Islet of Langerhans (tissue), 1 donor: ENCODE results near the gene CTDP1.
"Not testable (repeated sequence)": the region's sequence is repeated elsewhere in the genome, so short reads cannot be mapped to it uniquely, and the experiment has no call there.

Source experiments
- FAIRE-seq: peaks from one replicate; lab custom pipeline; 2011; peaks lifted over from hg19 to GRCh38; lab: Jason Lieb, UNC

The CTDP1 gene

GRCh38 chr18:79698668-79699335, 19.2 kb downstream of the CTDP1 start:
- FAIRE-seq, result no peak

GRCh38 chr18:79699653-79700052, 20.1 kb downstream of the CTDP1 start:
- FAIRE-seq, result no peak

GRCh38 chr18:79702906-79703305, 23.3 kb downstream of the CTDP1 start:
- no peak for FAIRE-seq

- FAIRE-seq, result no peak
Measured at GRCh38 chr18:79704631-79705030, 25.0 kb downstream of the CTDP1 start.

- no peak for FAIRE-seq
Measured at GRCh38 chr18:79705272-79705671, 25.7 kb downstream of the CTDP1 start.

GRCh38 chr18:79706006-79706405, 26.4 kb downstream of the CTDP1 start:
- no peak for FAIRE-seq

- FAIRE-seq, result no peak
Measured at GRCh38 chr18:79706658-79707057, 27.1 kb downstream of the CTDP1 start.

- FAIRE-seq, result no peak
Measured at GRCh38 chr18:79707239-79707638, 27.6 kb downstream of the CTDP1 start.

- no peak for FAIRE-seq
Measured at GRCh38 chr18:79707671-79708070, 28.1 kb downstream of the CTDP1 start.

GRCh38 chr18:79708412-79708811, 28.8 kb downstream of the CTDP1 start:
- FAIRE-seq, result no peak

GRCh38 chr18:79712206-79712857, 32.7 kb downstream of the CTDP1 start:
- no peak for FAIRE-seq

- FAIRE-seq, result no peak
Measured at GRCh38 chr18:79713341-79713740, 33.7 kb downstream of the CTDP1 start.

- FAIRE-seq, result no peak
Measured at GRCh38 chr18:79714531-79715240, 35.1 kb downstream of the CTDP1 start.

- FAIRE-seq, result no peak
Measured at GRCh38 chr18:79715280-79715679, 35.7 kb downstream of the CTDP1 start.

GRCh38 chr18:79717059-79717458, 37.5 kb downstream of the CTDP1 start:
- no peak for FAIRE-seq

- FAIRE-seq, result no peak
Measured at GRCh38 chr18:79717555-79718074, 38.0 kb downstream of the CTDP1 start.

GRCh38 chr18:79718126-79718525, 38.5 kb downstream of the CTDP1 start:
- FAIRE-seq, result no peak

- no peak for FAIRE-seq
Measured at GRCh38 chr18:79718878-79719477, 39.4 kb downstream of the CTDP1 start.

GRCh38 chr18:79719478-79720358, 40.1 kb downstream of the CTDP1 start:
- not testable (repeated sequence) for FAIRE-seq

- no peak for FAIRE-seq
Measured at GRCh38 chr18:79720359-79720733, 40.7 kb downstream of the CTDP1 start.

GRCh38 chr18:79723036-79723435, 43.4 kb downstream of the CTDP1 start:
- FAIRE-seq, result no peak

- no peak for FAIRE-seq
Measured at GRCh38 chr18:79723628-79724027, 44.0 kb downstream of the CTDP1 start.
